PC-9 (cell line): ENCODE data around the gene BTG2. TPM values are rescaled to one million over a fixed set of nuclear protein-coding genes. Genes with fewer than 3 reads are reported as not detected.

Experiments used
- BruUV-seq: library from RNA; stranded (reverse); fragments of 400-500 nt; replicated peaks from 2 replicates; lab custom pipeline; 2021; lab: Mats Ljungman, UMichigan
- CTCF ChIA-PET: fragments of 300-600 bp; sonication (Branson Sonifier 250); formaldehyde crosslinking; loops from one replicate; lab custom pipeline; 2022; ENCODE audit warnings: antibody characterized with exemption; lab: Charles Lee
- POLR2A ChIA-PET: fragments of 300-600 bp; sonication (Branson Sonifier 250); formaldehyde crosslinking; loops from one replicate; lab custom pipeline; 2022; ENCODE audit warnings: antibody characterized with exemption; ENCODE audit not compliant: unreplicated experiment; lab: Charles Lee
- DNase-seq, 2 experiments: peaks; one replicate each; pipeline versions ENCODE4 v3.0.0 to v3.0.0-alpha.2; 2015 to 2022; ENCODE audit warnings: mixed read lengths in 1 of 2
- H2AFZ ChIP-seq: fragments of 200-600 bp; sonication (generic); 2 replicates; pipeline ENCODE4 v1.8.1; 2017; ENCODE audit warnings: antibody characterized with exemption
- H3F3A ChIP-seq: fragments of 200-600 bp; sonication (generic); 2 replicates; pipeline ENCODE4 v1.8.1; 2017; ENCODE audit warnings: antibody characterized with exemption, mild to moderate bottlenecking, low read depth; ENCODE audit not compliant: insufficient read depth
- H3K27ac ChIP-seq: fragments of 200-600 bp; sonication (generic); 2 replicates; pipeline ENCODE4 v1.6.1; 2016; ENCODE audit warnings: mixed run types
- H3K27me3 ChIP-seq: fragments of 200-600 bp; sonication (generic); 2 replicates; pipeline ENCODE4 v1.6.1; 2016; ENCODE audit warnings: low read depth, mixed run types; ENCODE audit not compliant: insufficient read depth
- H3K36me3 ChIP-seq: fragments of 200-600 bp; sonication (generic); 2 replicates; pipeline ENCODE4 v1.6.1; 2016; ENCODE audit warnings: low read depth, mixed run types
- H3K4me1 ChIP-seq: fragments of 200-600 bp; sonication (generic); replicated peaks from 2 replicates; pipeline ENCODE4 v1.6.1; 2016; ENCODE audit warnings: mixed run types; ENCODE audit not compliant: insufficient read depth
- H3K4me2 ChIP-seq: fragments of 200-600 bp; sonication (generic); 2 replicates; pipeline ENCODE4 v1.6.1; 2017; ENCODE audit warnings: mixed run types
- H3K4me3 ChIP-seq: fragments of 200-600 bp; sonication (generic); 2 replicates; pipeline ENCODE4 v1.6.1; 2016; ENCODE audit warnings: mixed run types
- H3K79me2 ChIP-seq: fragments of 200-600 bp; sonication (generic); 2 replicates; pipeline ENCODE4 v1.6.1; 2017; ENCODE audit warnings: low read depth, mixed run types
- H3K9me2 ChIP-seq: fragments of 200-600 bp; sonication (generic); 2 replicates; pipeline ENCODE4 v1.8.1; 2017; ENCODE audit warnings: mild to moderate bottlenecking; ENCODE audit not compliant: insufficient read depth
- H3K9me3 ChIP-seq: fragments of 200-600 bp; sonication (generic); 2 replicates; pipeline ENCODE4 v1.8.1; 2016; ENCODE audit warnings: low read depth; ENCODE audit not compliant: insufficient read depth
- H4K20me1 ChIP-seq: fragments of 200-600 bp; sonication (generic); 2 replicates; pipeline ENCODE4 v1.8.1; 2017; ENCODE audit not compliant: insufficient read depth
- EZH2 ChIP-seq: fragments of 200-600 bp; sonication (generic); IDR thresholded peaks from 2 replicates; pipeline ENCODE4 v1.8.0; 2017; ENCODE audit warnings: antibody characterized with exemption, low read depth
- intact Hi-C: fragments of 100-400 bp; cut with micrococcal nuclease; formaldehyde crosslinking; loops from one replicate; pipeline ENCODE4 v1.10.0; 2022; ENCODE audit not compliant: unreplicated experiment
- total RNA-seq: library from RNA; stranded (reverse); gene quantifications from 2 replicates; pipeline ENCODE4 v1.2.3, GENCODE V29; 2021
- TF ChIP-seq, protein P1 (sequence below): fragments of 200-600 bp; sonication (generic); conservative IDR thresholded peaks from 2 replicates; pipeline ENCODE4 v1.6.1; 2017; ENCODE audit warnings: mixed run types, antibody characterized with exemption, mild to moderate bottlenecking, moderate library complexity

BTG2 gene
- total RNA-seq, 1 experiment from 2014 or later = 11.1 TPM

- CTCF ChIA-PET = interaction anchor here (0.5 kb wide), 1 partner anchor 327 kb away, joined by 5 read pairs; no protein-coding TSS in a partner anchor
- no peak overlapping the region for H3K4me2 ChIP-seq
- no peaks in the 10 kb centered on the region for H3K4me1 ChIP-seq
- no peaks in the 10 kb centered on the region for H3K9me3 ChIP-seq
- POLR2A ChIA-PET = no interaction called here
- H3K4me3 ChIP-seq = no peak overlapping the region
- no peaks in the 10 kb centered on the region for H3K79me2 ChIP-seq
- intact Hi-C loops = no loop called here
- no TSS peak for BruUV-seq
- H2AFZ ChIP-seq = no peak overlapping the region
- H3F3A ChIP-seq = no peaks in the 10 kb centered on the region
- H3K27ac ChIP-seq = no peak overlapping the region
- peaks cover 88% of the 10 kb centered on the region for H3K27me3 ChIP-seq
- TF ChIP-seq EZH2 = no peak
- TF ChIP-seq, protein P1, sequence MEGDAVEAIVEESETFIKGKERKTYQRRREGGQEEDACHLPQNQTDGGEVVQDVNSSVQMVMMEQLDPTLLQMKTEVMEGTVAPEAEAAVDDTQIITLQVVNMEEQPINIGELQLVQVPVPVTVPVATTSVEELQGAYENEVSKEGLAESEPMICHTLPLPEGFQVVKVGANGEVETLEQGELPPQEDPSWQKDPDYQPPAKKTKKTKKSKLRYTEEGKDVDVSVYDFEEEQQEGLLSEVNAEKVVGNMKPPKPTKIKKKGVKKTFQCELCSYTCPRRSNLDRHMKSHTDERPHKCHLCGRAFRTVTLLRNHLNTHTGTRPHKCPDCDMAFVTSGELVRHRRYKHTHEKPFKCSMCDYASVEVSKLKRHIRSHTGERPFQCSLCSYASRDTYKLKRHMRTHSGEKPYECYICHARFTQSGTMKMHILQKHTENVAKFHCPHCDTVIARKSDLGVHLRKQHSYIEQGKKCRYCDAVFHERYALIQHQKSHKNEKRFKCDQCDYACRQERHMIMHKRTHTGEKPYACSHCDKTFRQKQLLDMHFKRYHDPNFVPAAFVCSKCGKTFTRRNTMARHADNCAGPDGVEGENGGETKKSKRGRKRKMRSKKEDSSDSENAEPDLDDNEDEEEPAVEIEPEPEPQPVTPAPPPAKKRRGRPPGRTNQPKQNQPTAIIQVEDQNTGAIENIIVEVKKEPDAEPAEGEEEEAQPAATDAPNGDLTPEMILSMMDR = no peak
- H4K20me1 ChIP-seq = no peaks in the 10 kb centered on the region
- H3K9me2 ChIP-seq = no peaks in the 10 kb centered on the region
- no peaks in the 10 kb centered on the region for H3K36me3 ChIP-seq
- DNase-seq = no peak
Observed at GRCh38 chr1:203349773-203350524, 44.6 kb downstream of the BTG2 start.

- CTCF ChIA-PET = interaction anchor here (0.6 kb wide), 1 partner anchor 1235 kb away, joined by 16 read pairs; no protein-coding TSS in a partner anchor
- H3K79me2 ChIP-seq = no peaks in the 10 kb centered on the region
- H3K4me2 ChIP-seq = no peak within 1 kb of the TSS
- H3K36me3 ChIP-seq = no peaks in the 10 kb centered on the region
- intact Hi-C loops = no loop called here
- H3K27ac ChIP-seq = no peak within 1 kb of the TSS
- peaks cover 95% of the 10 kb centered on the region for H3K27me3 ChIP-seq
- no peak within 1 kb of the TSS for H2AFZ ChIP-seq
- POLR2A ChIA-PET = interaction anchor here (0.7 kb wide), 1 partner anchor 320 kb away, joined by 5 read pairs; no protein-coding TSS in a partner anchor
- no peak for DNase-seq
- no peaks in the 10 kb centered on the region for H3K4me1 ChIP-seq
- TF ChIP-seq, protein P1 = no peak
- no peak for TF ChIP-seq EZH2
- H4K20me1 ChIP-seq = no peaks in the 10 kb centered on the region
- H3K9me2 ChIP-seq = no peaks in the 10 kb centered on the region
- no peaks in the 10 kb centered on the region for H3K9me3 ChIP-seq
- H3F3A ChIP-seq = no peaks in the 10 kb centered on the region
- no peak within 1 kb of the TSS for H3K4me3 ChIP-seq
- no TSS peak for BruUV-seq
Observed at GRCh38 chr1:203351037-203351625, 45.8 kb downstream of the BTG2 start, which contains the start of gene FMOD. Gene FMOD (minus strand): TSS chr1:203351122. CDS start chr1:203348270, 2,852 bp downstream.

DNA sequence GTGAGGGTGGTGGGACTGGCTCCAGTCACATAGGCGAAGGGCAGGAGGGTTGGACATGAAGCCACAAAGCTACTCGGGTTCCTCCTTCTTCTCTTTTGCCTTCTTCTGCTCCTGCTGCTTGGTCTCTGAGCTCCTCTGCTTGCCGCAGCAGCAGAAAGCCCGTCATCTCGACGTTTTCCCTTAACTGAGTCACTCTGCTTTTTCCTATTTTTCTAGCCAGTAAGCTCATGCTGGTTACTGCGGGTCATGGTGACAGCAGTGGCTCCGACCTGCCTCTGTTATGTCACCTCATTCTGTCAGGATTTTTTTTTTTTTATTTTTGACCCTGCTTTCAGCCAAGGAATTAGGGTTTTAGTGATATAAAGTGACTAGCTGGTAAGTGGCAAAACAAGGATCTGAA is 48.2 kb downstream of the BTG2 start:
- ChIA-PET POLR2A (no interaction called here), CTCF (interaction anchor here (0.6 kb wide), 1 partner anchor 432 kb away, joined by 3 read pairs; no protein-coding TSS in a partner anchor)
- TF ChIP-seq, protein P1 = no peak
- no peak for TF ChIP-seq EZH2
- H3K4me3 ChIP-seq = no peak overlapping the region
- BruUV-seq = no TSS peak
- H3K9me2 ChIP-seq = no peaks in the 10 kb centered on the region
- no peak overlapping the region for H3K4me2 ChIP-seq
- H3K79me2 ChIP-seq = no peaks in the 10 kb centered on the region
- H3F3A ChIP-seq = no peaks in the 10 kb centered on the region
- DNase-seq = no peak
- H3K4me1 ChIP-seq = no peaks in the 10 kb centered on the region
- H3K27me3 ChIP-seq = peaks cover 91% of the 10 kb centered on the region
- no peak overlapping the region for H2AFZ ChIP-seq
- H4K20me1 ChIP-seq = no peaks in the 10 kb centered on the region
- H3K27ac ChIP-seq = no peak overlapping the region
- intact Hi-C loops = no loop called here
- H3K9me3 ChIP-seq = no peaks in the 10 kb centered on the region
- no peaks in the 10 kb centered on the region for H3K36me3 ChIP-seq
